Body of pancreas (tissue), 4 donors: ENCODE data around the gene CCDC91. TPM values are rescaled to one million over a fixed set of nuclear protein-coding genes. Genes with fewer than 3 reads are reported as not detected.

ENCODE experiments used
- ATAC-seq: fragments of 150-250 bp; one replicate; pipeline ENCODE4 v1.9.1; 2016
- DNase-seq, 4 donors: peaks; one replicate each; pipeline ENCODE4 v3.0.0-alpha.2; 2019
- H3K27ac ChIP-seq, 4 donors: fragments of 200-600 bp; sonication (generic); 1 replicate in 3 of 4; 2 replicates in 1 of 4; pipeline versions ENCODE4 v1.5.1 to v1.6.1; 2016 to 2019; ENCODE audit warnings: mild to moderate bottlenecking in 1 of 4, mixed read lengths in 1 of 4, moderate library complexity in 1 of 4
- H3K27me3 ChIP-seq, 2 donors: fragments of 200-600 bp; sonication (generic); one replicate each; pipeline ENCODE4 v1.6.0; 2016; ENCODE audit warnings: mild to moderate bottlenecking in 1 of 2
- H3K36me3 ChIP-seq, 2 donors: fragments of 200-600 bp; sonication (generic); replicated peaks in 1 of 2; 2 replicates each; pipeline ENCODE4 v1.5.1; 2016; ENCODE audit warnings: low read depth in 2 of 2; ENCODE audit not compliant: insufficient read depth in 1 of 2
- H3K4me1 ChIP-seq: fragments of 200-600 bp; sonication (generic); one replicate; pipeline ENCODE4 v1.6.0; 2016
- H3K4me3 ChIP-seq, 2 donors: fragments of 200-600 bp; sonication (generic); 1 replicate in 1 of 2; 2 replicates in 1 of 2; pipeline ENCODE4 v1.5.1; 2016 to 2019
- H3K9me3 ChIP-seq, 3 donors: fragments of 200-600 bp; sonication (generic); 1 replicate in 2 of 3; 2 replicates in 1 of 3; pipeline ENCODE4 v1.5.1; 2016
- POLR2A ChIP-seq, 3 donors: fragments of 450-650 bp; IDR thresholded peaks; one replicate each; pipeline ENCODE4 v1.6.1; 2016; ENCODE audit warnings: antibody characterized with exemption in 3 of 3, mild to moderate bottlenecking in 2 of 3
- WGBS, 2 donors: methylation state at CpG; one replicate each; pipeline ENCODE4 v1.1.5; 2017; 5-methylcytosine and 5-hydroxymethylcytosine counted together
- intact Hi-C: fragments of 100-400 bp; cut with DNase I; formaldehyde crosslinking; loops from one replicate; pipeline ENCODE4 v1.15.1; 2023
- total RNA-seq, 2 donors: library from RNA; depleted of rRNA; stranded (reverse); fragments of >200 nt; gene quantifications; one replicate each; pipeline ENCODE4 v1.1.0, GENCODE V29; 2016
- TF ChIP-seq, protein P1 (sequence below), 7 experiments: fragments of 450-650 bp in 4 of 7; fragments of 200-600 bp in 3 of 7; sonication (generic) in 3 of 7; IDR thresholded peaks; one replicate each; pipeline ENCODE4 v1.5.1; 2016 to 2019; ENCODE audit warnings: antibody characterized with exemption in 7 of 7

Gene CCDC91
- total RNA-seq, 2 donors from 2014 or later: 31.9 to 35.6 TPM

DNA sequence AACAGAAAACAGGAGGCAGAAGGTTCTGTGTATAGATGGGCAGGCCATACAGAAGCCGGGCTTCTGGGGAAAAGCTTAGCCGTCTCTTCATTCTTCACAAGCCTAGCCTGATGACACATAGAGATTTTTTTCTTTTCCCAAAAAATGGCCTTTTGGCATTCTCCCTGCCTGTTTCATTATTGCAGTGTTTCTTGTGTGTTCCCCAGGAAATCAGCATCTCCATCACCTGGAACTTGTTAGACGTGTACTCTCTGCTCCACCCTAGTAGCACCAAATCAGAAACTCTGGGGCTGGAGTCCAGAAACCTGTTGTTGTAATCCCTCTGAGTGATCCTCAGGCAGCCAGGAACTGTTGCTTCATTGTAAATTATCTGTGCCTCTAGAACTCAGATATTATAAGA, 388.1 kb downstream of the CCDC91 start:
- TF ChIP-seq POLR2A (IDR thresholded peaks at IDR 0.05): no peak
- TF ChIP-seq, protein P1, sequence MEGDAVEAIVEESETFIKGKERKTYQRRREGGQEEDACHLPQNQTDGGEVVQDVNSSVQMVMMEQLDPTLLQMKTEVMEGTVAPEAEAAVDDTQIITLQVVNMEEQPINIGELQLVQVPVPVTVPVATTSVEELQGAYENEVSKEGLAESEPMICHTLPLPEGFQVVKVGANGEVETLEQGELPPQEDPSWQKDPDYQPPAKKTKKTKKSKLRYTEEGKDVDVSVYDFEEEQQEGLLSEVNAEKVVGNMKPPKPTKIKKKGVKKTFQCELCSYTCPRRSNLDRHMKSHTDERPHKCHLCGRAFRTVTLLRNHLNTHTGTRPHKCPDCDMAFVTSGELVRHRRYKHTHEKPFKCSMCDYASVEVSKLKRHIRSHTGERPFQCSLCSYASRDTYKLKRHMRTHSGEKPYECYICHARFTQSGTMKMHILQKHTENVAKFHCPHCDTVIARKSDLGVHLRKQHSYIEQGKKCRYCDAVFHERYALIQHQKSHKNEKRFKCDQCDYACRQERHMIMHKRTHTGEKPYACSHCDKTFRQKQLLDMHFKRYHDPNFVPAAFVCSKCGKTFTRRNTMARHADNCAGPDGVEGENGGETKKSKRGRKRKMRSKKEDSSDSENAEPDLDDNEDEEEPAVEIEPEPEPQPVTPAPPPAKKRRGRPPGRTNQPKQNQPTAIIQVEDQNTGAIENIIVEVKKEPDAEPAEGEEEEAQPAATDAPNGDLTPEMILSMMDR (IDR thresholded peaks at IDR 0.05): no peak
- Histone ChIP-seq H3K36me3 (no peaks in the 10 kb centered on the region), H3K27ac (no peak overlapping the region), H3K4me1 (peaks cover 28% of the 10 kb centered on the region), H3K9me3 (no peaks in the 10 kb centered on the region), H3K27me3 (no peaks in the 10 kb centered on the region), H3K4me3 (no peak overlapping the region)
- WGBS, 2 donors: 97% methylated on average over 3 of the region's 3 CpGs
- ATAC-seq (no peak), DNase-seq (no peak)
- intact Hi-C loops: no loop called here

DNA sequence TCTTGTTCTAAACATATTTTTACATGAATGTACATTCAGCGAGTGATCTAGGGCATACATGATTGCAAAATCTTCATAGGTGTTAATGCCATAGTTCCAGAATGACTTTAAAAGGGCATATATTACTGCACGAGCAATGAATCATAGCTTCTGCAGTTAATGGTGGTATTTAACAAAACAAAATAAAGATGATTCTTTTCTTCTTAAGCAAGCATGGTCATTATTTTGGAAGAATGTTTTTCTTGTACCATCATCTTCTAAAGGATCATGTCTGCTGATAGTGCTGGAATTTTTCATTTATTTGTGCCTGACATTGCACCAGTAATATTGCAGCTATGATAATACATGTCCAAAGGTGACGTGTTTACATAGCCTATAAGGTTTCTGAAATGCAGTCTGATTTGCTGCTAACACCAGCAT, 388.6 kb downstream of the CCDC91 start:
- H3K4me1 ChIP-seq: peaks cover 28% of the 10 kb centered on the region
- no peak overlapping the region for H3K27ac ChIP-seq
- H3K36me3 ChIP-seq: no peaks in the 10 kb centered on the region
- ATAC-seq (no peak), DNase-seq (no peak)
- H3K27me3 ChIP-seq: no peaks in the 10 kb centered on the region
- H3K9me3 ChIP-seq: no peaks in the 10 kb centered on the region
- intact Hi-C loops: no loop called here
- TF ChIP-seq, protein P1 (IDR thresholded peaks at IDR 0.05): no peak
- TF ChIP-seq POLR2A (IDR thresholded peaks at IDR 0.05): no peak
- 91 to 92% methylated on average over 3 of the region's 3 CpGs for WGBS, 2 donors
- no peak overlapping the region for H3K4me3 ChIP-seq

DNA sequence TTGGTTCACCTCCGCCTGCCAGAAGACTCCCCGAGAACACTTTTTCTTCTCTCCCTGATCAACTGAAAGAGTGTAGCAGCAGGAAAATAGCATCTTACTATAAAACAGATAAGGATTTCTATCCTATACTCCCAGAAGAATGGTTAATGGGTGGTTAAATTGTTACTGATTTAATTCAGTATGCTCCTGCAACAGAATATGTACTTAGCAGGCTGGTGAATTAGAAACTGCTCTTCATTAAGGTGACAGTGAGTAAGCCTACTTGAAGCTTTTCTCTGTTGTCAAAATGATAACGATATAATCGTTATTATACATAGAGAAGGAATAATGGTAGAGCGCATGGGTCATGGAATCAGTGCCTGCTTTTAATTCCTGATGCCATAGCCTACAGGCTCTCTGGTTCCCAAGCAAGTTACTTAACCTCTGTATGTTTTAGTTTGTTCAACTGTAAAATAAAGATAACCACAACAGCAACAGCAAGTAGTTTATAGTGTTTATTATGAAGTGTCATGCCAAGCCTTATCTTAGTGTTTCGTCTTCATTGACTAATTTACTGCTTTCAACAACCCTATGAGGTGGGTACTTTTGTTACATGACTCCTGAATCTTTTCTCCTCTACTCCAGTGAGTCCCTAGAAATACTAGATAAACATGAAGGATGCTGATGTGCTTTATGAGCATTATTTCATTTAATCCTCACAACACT, 392.6 kb downstream of the CCDC91 start:
- ATAC-seq (no peak), DNase-seq (no peak)
- WGBS, 2 donors: 78 to 87% methylated on average over 6 of the region's 6 CpGs
- Histone ChIP-seq H3K4me3 (no peak overlapping the region), H3K27ac (no peak overlapping the region), H3K9me3 (no peaks in the 10 kb centered on the region), H3K36me3 (no peaks in the 10 kb centered on the region), H3K27me3 (no peaks in the 10 kb centered on the region), H3K4me1 (no peaks in the 10 kb centered on the region)
- TF ChIP-seq, protein P1 (IDR thresholded peaks at IDR 0.05): no peak
- TF ChIP-seq POLR2A (IDR thresholded peaks at IDR 0.05): no peak
- intact Hi-C loops: no loop called here

DNA sequence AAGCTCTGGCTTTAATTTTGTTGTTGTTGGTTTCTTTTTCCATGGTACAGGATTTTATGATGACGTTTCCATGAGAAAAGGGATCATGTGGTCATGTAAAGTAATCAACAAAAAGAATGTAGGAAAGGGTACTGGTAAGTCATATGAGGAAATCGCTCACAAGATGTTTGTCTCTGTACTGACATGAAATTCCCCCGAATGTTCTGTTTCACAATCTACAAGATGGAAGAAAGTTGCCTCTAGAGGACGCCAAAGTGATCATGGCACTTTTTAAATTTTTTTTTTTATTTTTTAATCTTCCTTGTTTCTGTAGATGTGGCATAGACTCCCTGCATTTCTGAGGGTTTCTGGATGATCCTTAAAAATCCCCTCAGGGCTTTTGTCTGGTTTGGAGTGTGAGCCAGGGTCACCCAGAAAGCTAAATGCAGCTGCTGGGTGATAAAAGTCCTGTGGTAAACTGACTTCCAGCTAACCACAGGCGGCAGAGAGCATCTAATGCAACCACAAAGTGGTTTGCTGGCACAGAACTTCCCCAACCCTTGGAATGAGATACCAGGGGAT, 393.5 kb downstream of the CCDC91 start:
- Histone ChIP-seq H3K27me3 (no peaks in the 10 kb centered on the region), H3K9me3 (no peaks in the 10 kb centered on the region), H3K4me1 (no peaks in the 10 kb centered on the region), H3K4me3 (no peak overlapping the region), H3K27ac (no peak overlapping the region), H3K36me3 (no peaks in the 10 kb centered on the region)
- 64 to 73% methylated on average over 5 of the region's 5 CpGs for WGBS, 2 donors
- no peak for TF ChIP-seq POLR2A (IDR thresholded peaks at IDR 0.05)
- TF ChIP-seq, protein P1 (IDR thresholded peaks at IDR 0.05): no peak
- intact Hi-C loops: no loop called here
- ATAC-seq (no peak), DNase-seq (no peak)

DNA sequence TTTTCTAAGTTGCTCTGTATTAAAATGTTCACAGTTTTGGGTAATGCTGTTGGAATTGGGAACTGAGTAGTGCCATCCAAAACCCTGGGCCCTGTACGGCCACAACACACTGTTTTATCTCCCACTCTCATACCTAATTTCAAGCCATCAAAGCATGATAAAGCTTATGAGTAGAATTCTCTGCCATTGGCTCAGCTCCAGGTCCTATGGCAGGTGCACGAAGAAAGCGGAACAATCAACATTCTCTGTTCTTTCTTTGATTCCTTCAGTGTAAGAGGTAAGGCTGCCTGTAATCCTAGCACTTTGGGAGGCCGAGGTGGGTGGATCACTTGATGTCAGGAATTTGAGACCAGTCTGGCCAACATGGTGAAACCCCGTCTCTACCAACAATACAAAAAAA, 394.9 kb downstream of the CCDC91 start:
- H3K36me3 ChIP-seq: no peaks in the 10 kb centered on the region
- TF ChIP-seq, protein P1 (IDR thresholded peaks at IDR 0.05): no peak
- no peak for TF ChIP-seq POLR2A (IDR thresholded peaks at IDR 0.05)
- H3K9me3 ChIP-seq: no peaks in the 10 kb centered on the region
- ATAC-seq: no peak
- H3K4me3 ChIP-seq: no peak overlapping the region
- intact Hi-C loops: no loop called here
- 70 to 73% methylated on average over 5 of the region's 5 CpGs for WGBS, 2 donors
- no peaks in the 10 kb centered on the region for H3K27me3 ChIP-seq
- H3K4me1 ChIP-seq: no peaks in the 10 kb centered on the region
- no peak overlapping the region for H3K27ac ChIP-seq
- DNase-seq: no peak
